H1 (cell line): ENCODE measurements around the gene TENT4A. TPM values are rescaled to one million over a fixed set of nuclear protein-coding genes. Genes with fewer than 3 reads are reported as not detected.

Source experiments
- CTCF ChIA-PET: fragments of 300-600 bp; sonication (Branson Sonifier 250); formaldehyde crosslinking; loops from one replicate; lab custom pipeline; 2021; ENCODE audit not compliant: partially characterized antibody; lab: Charles Lee
- POLR2A ChIA-PET: fragments of 300-600 bp; sonication (Branson Sonifier 250); formaldehyde crosslinking; loops from one replicate; lab custom pipeline; 2021; ENCODE audit warnings: inconsistent platforms; ENCODE audit not compliant: partially characterized antibody; lab: Charles Lee
- DNase-seq, 2 experiments: peaks; one replicate each; pipeline versions ENCODE4 v3.0.0 to v3.0.0-alpha.2; 2010 to 2022; ENCODE audit warnings: low spot score in 2 of 2, low read depth in 1 of 2, mixed read lengths in 1 of 2
- FAIRE-seq: peaks from 2 replicates; lab custom pipeline; 2011; peaks lifted over from hg19 to GRCh38; lab: Jason Lieb, UNC
- H2AFZ ChIP-seq: 2 replicates; pipeline ENCODE4 v1.8.1; 2012; ENCODE audit warnings: low read length, inconsistent platforms
- H2AK5ac ChIP-seq: 2 replicates; pipeline ENCODE4 v1.6.1; 2013; ENCODE audit warnings: low read depth, low read length
- H2BK120ac ChIP-seq: replicated peaks from 2 replicates; pipeline ENCODE3; 2013; ENCODE audit warnings: low read depth, low read length, inconsistent platforms
- H2BK12ac ChIP-seq: 2 replicates; pipeline ENCODE4 v1.6.1; 2013; ENCODE audit warnings: low read depth, low read length
- H2BK15ac ChIP-seq: 2 replicates; pipeline ENCODE4 v1.6.1; 2013; ENCODE audit warnings: low read length
- H2BK20ac ChIP-seq: 2 replicates; pipeline ENCODE4 v1.6.1; 2013; ENCODE audit warnings: low read length
- H2BK5ac ChIP-seq: 2 replicates; pipeline ENCODE4 v1.6.1; 2013; ENCODE audit warnings: low read depth, low read length
- H3K14ac ChIP-seq: 2 replicates; pipeline ENCODE4 v1.6.1; 2013; ENCODE audit warnings: inconsistent platforms; ENCODE audit not compliant: insufficient read length
- H3K18ac ChIP-seq: 2 replicates; pipeline ENCODE4 v1.6.1; 2013; ENCODE audit warnings: low read length; ENCODE audit errors: extremely low read depth
- H3K23ac ChIP-seq: 2 replicates; pipeline ENCODE4 v1.6.1; 2013; ENCODE audit warnings: inconsistent platforms; ENCODE audit not compliant: insufficient read length
- H3K23me2 ChIP-seq: 2 replicates; pipeline ENCODE4 v1.6.1; 2013; ENCODE audit warnings: low read depth, low read length
- H3K27ac ChIP-seq: 2 replicates; pipeline ENCODE4 v1.6.1; 2011; ENCODE audit warnings: low read depth, low read length, inconsistent platforms
- H3K27me3 ChIP-seq, 4 experiments: replicated peaks in 1 of 4; 1 replicate in 1 of 4; 2 replicates in 3 of 4; pipeline versions ENCODE4 v1.6.1 to v1.8.1; 2011 to 2013; ENCODE audit warnings: low read length in 3 of 4, mild to moderate bottlenecking in 3 of 4, inconsistent platforms in 2 of 4, mixed read lengths in 2 of 4, moderate library complexity in 1 of 4; ENCODE audit not compliant: control insufficient read depth in 3 of 4, insufficient read depth in 3 of 4; ENCODE audit errors: extremely low read depth in 1 of 4
- H3K36me3 ChIP-seq, 4 experiments: 2 replicates each; pipeline versions ENCODE4 v1.6.1 to v1.8.1; 2011 to 2013; ENCODE audit warnings: mild to moderate bottlenecking in 4 of 4, low read length in 3 of 4, moderate library complexity in 2 of 4, control low read depth in 1 of 4, inconsistent platforms in 1 of 4; ENCODE audit not compliant: insufficient read depth in 4 of 4, control insufficient read depth in 2 of 4
- H3K4ac ChIP-seq: replicated peaks from 2 replicates; pipeline ENCODE3; 2013; ENCODE audit warnings: low read length, low read depth, mixed read lengths, inconsistent platforms; ENCODE audit not compliant: insufficient read length
- H3K4me1 ChIP-seq, 4 experiments: replicated peaks in 1 of 4; 1 replicate in 1 of 4; 2 replicates in 3 of 4; pipeline versions ENCODE4 v1.6.1 to v1.8.1; 2011 to 2013; ENCODE audit warnings: low read length in 3 of 4, inconsistent platforms in 2 of 4, mixed read lengths in 1 of 4; ENCODE audit not compliant: insufficient read depth in 4 of 4, control insufficient read depth in 3 of 4
- H3K4me2 ChIP-seq, 2 experiments: 2 replicates each; pipeline versions ENCODE4 v1.6.1 to v1.8.1; 2011 to 2013; ENCODE audit warnings: low read depth in 2 of 2, low read length in 2 of 2, control low read depth in 1 of 2, inconsistent platforms in 1 of 2, mild to moderate bottlenecking in 1 of 2; ENCODE audit not compliant: insufficient read depth in 1 of 2
- H3K4me3 ChIP-seq, 4 experiments: fragments of 200-600, 300-600 bp in 1 of 4; sonication (generic), shearing (Covaris generic), sonication (Bioruptor Twin) in 1 of 4; 2 replicates each; pipeline versions ENCODE4 v1.5.1 to v1.8.1; 2011 to 2016; ENCODE audit warnings: low read length in 4 of 4, low read depth in 3 of 4, control low read depth in 2 of 4, inconsistent platforms in 2 of 4, mild to moderate bottlenecking in 2 of 4, mixed read lengths in 1 of 4, moderate library complexity in 1 of 4; ENCODE audit not compliant: insufficient read depth in 2 of 4; ENCODE audit errors: extremely low read depth in 1 of 4
- H3K56ac ChIP-seq: replicated peaks from 2 replicates; pipeline ENCODE3; 2013; ENCODE audit warnings: low read depth, mild to moderate bottlenecking, mixed read lengths, low read length, inconsistent platforms; ENCODE audit not compliant: insufficient read length
- H3K79me1 ChIP-seq: 2 replicates; pipeline ENCODE4 v1.6.1; 2013; ENCODE audit warnings: low read depth, low read length, control low read depth
- H3K79me2 ChIP-seq, 2 experiments: 2 replicates each; pipeline versions ENCODE4 v1.6.1 to v1.8.1; 2012 to 2013; ENCODE audit warnings: low read length in 2 of 2, mild to moderate bottlenecking in 2 of 2, inconsistent platforms in 1 of 2; ENCODE audit not compliant: insufficient read depth in 2 of 2, control insufficient read depth in 1 of 2
- H3K9ac ChIP-seq, 4 experiments: replicated peaks in 1 of 4; 1 replicate in 1 of 4; 2 replicates in 3 of 4; pipeline versions ENCODE4 v1.6.1 to v1.8.1; 2011 to 2013; ENCODE audit warnings: low read depth in 3 of 4, low read length in 3 of 4, control low read depth in 2 of 4, mild to moderate bottlenecking in 2 of 4, moderate library complexity in 2 of 4, inconsistent platforms in 1 of 4; ENCODE audit errors: extremely low read depth in 1 of 4
- H3K9me3 ChIP-seq, 2 experiments: 2 replicates each; pipeline versions ENCODE4 v1.6.1 to v1.8.1; 2012 to 2013; ENCODE audit warnings: mild to moderate bottlenecking in 2 of 2, moderate library complexity in 2 of 2, control low read depth in 1 of 2, inconsistent platforms in 1 of 2, low read depth in 1 of 2, low read length in 1 of 2, mixed read lengths in 1 of 2; ENCODE audit not compliant: insufficient read depth in 2 of 2
- H4K20me1 ChIP-seq, 2 experiments: replicated peaks in 1 of 2; 2 replicates each; pipeline versions ENCODE3 to v1.8.1; 2011 to 2013; ENCODE audit warnings: inconsistent platforms in 2 of 2, low read length in 2 of 2, mild to moderate bottlenecking in 1 of 2; ENCODE audit not compliant: insufficient read depth in 2 of 2, control insufficient read depth in 1 of 2
- H4K5ac ChIP-seq: 2 replicates; pipeline ENCODE4 v1.6.1; 2013; ENCODE audit warnings: low read length, low read depth, mixed read lengths, inconsistent platforms; ENCODE audit not compliant: insufficient read length
- H4K8ac ChIP-seq: 2 replicates; pipeline ENCODE4 v1.8.0; 2013; ENCODE audit warnings: mild to moderate bottlenecking, moderate library complexity, low read length, inconsistent platforms; ENCODE audit not compliant: insufficient read depth; ENCODE audit errors: extremely low read depth
- H4K91ac ChIP-seq: replicated peaks from 2 replicates; pipeline ENCODE3; 2013; ENCODE audit warnings: low read length, mixed read lengths, inconsistent platforms; ENCODE audit not compliant: insufficient read length
- SP2 ChIP-seq: IDR thresholded peaks from 2 replicates; pipeline ENCODE4 v1.6.1; 2012; ENCODE audit warnings: mild to moderate bottlenecking, low read length, inconsistent platforms
- SP4 ChIP-seq: IDR thresholded peaks from 2 replicates; pipeline ENCODE4 v1.6.1; 2012; ENCODE audit warnings: low read length, inconsistent platforms
- WGBS, 2 experiments: shearing (Covaris generic) in 1 of 2; methylation state at CpG; one replicate each; pipeline versions ENCODE4 v1.1.6 to v1.1.7; 2013 to 2015; ENCODE audit warnings: low lambda C conversion rate in 2 of 2, mixed read lengths in 2 of 2, inconsistent platforms in 1 of 2, low coverage in 1 of 2, missing lambda C conversion rate in 1 of 2; ENCODE audit not compliant: insufficient replicate concordance in 2 of 2, insufficient coverage in 1 of 2, insufficient read length in 1 of 2; ENCODE audit errors: extremely low coverage in 1 of 2, missing lambda C conversion rate in 1 of 2; 5-methylcytosine and 5-hydroxymethylcytosine counted together
- polyA plus RNA-seq, 7 experiments: library from polyadenylated mRNA; depleted of rRNA in 3 of 7; stranded (reverse) in 5 of 7; unstranded in 2 of 7; fragments of >200 nt in 5 of 7; fragments of 200-250 nt in 2 of 7; gene quantifications; 1 replicate in 5 of 7; 2 replicates in 1 of 7; 4 replicates in 1 of 7; pipeline versions ENCODE4 v1.2.1 to v1.2.3, GENCODE V29; 2011 to 2013; ENCODE audit warnings: missing spikeins in 2 of 7, mixed read lengths in 2 of 7
- total RNA-seq: library from RNA; stranded (reverse); fragmentation: NEBNext Ultra II Directional; extraction: Animal tissue kit (Norgen Biotek cat#: 25700); gene quantifications from 2 replicates; pipeline ENCODE4 v1.2.1, GENCODE V29; 2021

Gene TENT4A
- total and polyA plus RNA-seq, 2 of the 8 experiments (the other 6 are each of a cell fraction or from before 2014, with no cell fraction given): 8.9 to 25.1 TPM

- Histone ChIP-seq H3K36me3 (peaks cover 24 to 56% (median 40%) of the 10 kb centered on the region in 4 experiments), H3K23me2 (0 out of 2 replicates have a peak, but pooled peaks cover 2% of the 10 kb centered on the region), H3K27ac (no peak overlapping the region), H2BK5ac (no peak overlapping the region), H3K14ac (no peak overlapping the region), H3K79me2 (no peaks in the 10 kb centered on the region), H2BK120ac (no peak overlapping the region), H4K5ac (no peak overlapping the region), H3K56ac (no peak overlapping the region), H2BK20ac (no peak overlapping the region), H3K79me1 (peaks cover 2% of the 10 kb centered on the region; the same call in 1 of the 2 replicates), H2AFZ (no peak overlapping the region), H4K91ac (no peak overlapping the region), H3K27me3 (no peaks in the 10 kb centered on the region), H3K4ac (no peak overlapping the region), H4K8ac (peak overlapping the region; percentile 64; the same call in 1 of the 2 replicates), H3K18ac (no peak overlapping the region), H3K4me1 (no peaks in the 10 kb centered on the region), H3K9ac (no peak overlapping the region), H3K23ac (no peak overlapping the region), H2BK15ac (no peak overlapping the region), H3K4me2 (no peak overlapping the region), H3K9me3 (no peaks in the 10 kb centered on the region), H3K4me3 (no peak overlapping the region), H4K20me1 (peaks cover 0 to 8% of the 10 kb centered on the region in 2 experiments), H2AK5ac (no peak overlapping the region), H2BK12ac (no peak overlapping the region)
- ChIA-PET POLR2A (no interaction called here), CTCF (interaction anchor here (2.0 to 5.1 kb wide), 2 partner anchors 10 to 11 kb away, joined by 10 to 20 read pairs; no protein-coding TSS in a partner anchor)
- DNase-seq: no peak
- WGBS, 2 experiments: 94% methylated on average over 22 of the region's 29 CpGs; no CpG with 5 or more reads in 1 of the 2 experiments
- FAIRE-seq: no peak
- TF ChIP-seq SP4: no peak
- TF ChIP-seq SP2: no peak
These were observed 41.5 kb downstream of the TENT4A start for GRCh38 chr5:6754766-6755165.
